K562 (cell line): ENCODE results near the gene PARD3.

Experiments used
- CHD1 ChIP-seq: fragments of 200-600 bp; sonication (generic); IDR thresholded peaks from one replicate; pipeline ENCODE4 v1.6.1; 2012; ENCODE audit warnings: mild to moderate bottlenecking, moderate library complexity, low read length, inconsistent platforms
- CREB5 ChIP-seq: fragments of 250-450 bp; sonication (Bioruptor Pico); IDR thresholded peaks from 2 replicates; pipeline ENCODE4 v1.5.0; 2020; ENCODE audit warnings: mild to moderate bottlenecking
- CTCF ChIP-seq, 3 experiments: IDR thresholded peaks in 2 of 3; conservative IDR thresholded peaks in 1 of 3; 2 replicates each; pipeline ENCODE4 v1.5.1; 2011 to 2012; ENCODE audit warnings: low read length in 3 of 3, mild to moderate bottlenecking in 3 of 3, control low read depth in 2 of 3, improper control_type of control experiment in 1 of 3, inconsistent platforms in 1 of 3, low read depth in 1 of 3, mixed read lengths in 1 of 3, moderate library complexity in 1 of 3; ENCODE audit not compliant: insufficient read depth in 2 of 3
- HMGN3 ChIP-seq: IDR thresholded peaks from 2 replicates; pipeline ENCODE4 v1.6.1; 2011; ENCODE audit warnings: borderline replicate concordance, low read depth, mild to moderate bottlenecking, mixed read lengths, low read length; ENCODE audit not compliant: insufficient read length; ENCODE audit errors: extremely low read depth
- KDM2B ChIP-seq: fragments of 250-450 bp; sonication (Bioruptor Pico); IDR thresholded peaks from 2 replicates; pipeline ENCODE4 v1.8.0; 2021; ENCODE audit warnings: mild to moderate bottlenecking, moderate library complexity
- LEF1 ChIP-seq: fragments of 450-650 bp; IDR thresholded peaks from 2 replicates; pipeline ENCODE4 v1.6.1; 2016; ENCODE audit warnings: mild to moderate bottlenecking
- NEUROD1 ChIP-seq: fragments of 150-350 bp; IDR thresholded peaks from 2 replicates; pipeline ENCODE4 v1.6.1; 2014; ENCODE audit warnings: borderline replicate concordance, low read length, low read depth; ENCODE audit not compliant: partially characterized antibody
- POLR2A ChIP-seq: fragments of 450-650 bp; conservative IDR thresholded peaks from 2 replicates; pipeline ENCODE4 v1.6.1; 2016
- POLR2AphosphoS5 ChIP-seq: IDR thresholded peaks from 2 replicates; pipeline ENCODE4 v1.6.1; 2011; ENCODE audit warnings: mild to moderate bottlenecking, low read depth, low read length, moderate library complexity; ENCODE audit not compliant: control insufficient read depth, insufficient read depth
- RAD21 ChIP-seq, 2 experiments: fragments of 250-450 bp in 1 of 2; fragments of 450-650 bp in 1 of 2; sonication (Bioruptor Pico) in 1 of 2; formaldehyde crosslinking in 1 of 2; IDR thresholded peaks in 1 of 2; conservative IDR thresholded peaks in 1 of 2; 2 replicates each; pipeline versions ENCODE4 v1.4.0 to v1.8.0; 2020 to 2022; ENCODE audit warnings: mild to moderate bottlenecking in 2 of 2, moderate library complexity in 1 of 2
- XRCC4 ChIP-seq: IDR thresholded peaks from one replicate; pipeline ENCODE4 v1.6.1; 2011; ENCODE audit not compliant: insufficient read depth, insufficient read length; ENCODE audit errors: extremely low read depth
- ZNF280B ChIP-seq: fragments of 250-450 bp; sonication (Bioruptor Pico); IDR thresholded peaks from 2 replicates; pipeline ENCODE4 v1.5.1; 2021; ENCODE audit warnings: mild to moderate bottlenecking
- TF ChIP-seq, protein P1 (sequence below): conservative IDR thresholded peaks from 2 replicates; pipeline ENCODE4 v1.6.1; 2011; ENCODE audit warnings: low read depth, mild to moderate bottlenecking, low read length; ENCODE audit not compliant: control insufficient read depth

DNA sequence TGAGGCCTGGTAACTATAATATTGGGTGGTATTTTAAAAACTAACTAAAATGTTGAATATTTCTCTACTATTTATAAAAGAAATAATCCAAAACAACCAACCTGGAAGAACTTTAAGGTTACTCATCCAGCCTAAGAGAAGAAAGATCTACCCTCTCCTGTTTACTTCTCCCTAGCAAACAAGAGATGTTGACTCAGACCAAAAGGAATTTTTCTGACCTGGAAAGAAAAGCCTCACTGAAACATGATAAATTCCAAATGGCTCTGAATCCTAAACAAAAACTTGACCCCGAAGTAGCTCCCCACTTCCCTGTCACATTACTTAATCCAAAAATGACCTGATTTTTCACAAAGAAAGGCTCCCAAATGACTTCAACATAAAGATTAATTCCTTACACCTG is 101.2 kb downstream of the PARD3 start:
- TF ChIP-seq, protein P1, sequence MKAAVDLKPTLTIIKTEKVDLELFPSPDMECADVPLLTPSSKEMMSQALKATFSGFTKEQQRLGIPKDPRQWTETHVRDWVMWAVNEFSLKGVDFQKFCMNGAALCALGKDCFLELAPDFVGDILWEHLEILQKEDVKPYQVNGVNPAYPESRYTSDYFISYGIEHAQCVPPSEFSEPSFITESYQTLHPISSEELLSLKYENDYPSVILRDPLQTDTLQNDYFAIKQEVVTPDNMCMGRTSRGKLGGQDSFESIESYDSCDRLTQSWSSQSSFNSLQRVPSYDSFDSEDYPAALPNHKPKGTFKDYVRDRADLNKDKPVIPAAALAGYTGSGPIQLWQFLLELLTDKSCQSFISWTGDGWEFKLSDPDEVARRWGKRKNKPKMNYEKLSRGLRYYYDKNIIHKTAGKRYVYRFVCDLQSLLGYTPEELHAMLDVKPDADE: no peak
- TF ChIP-seq POLR2A (no peak), RAD21 (CRISPR knock-in tag; conservative IDR thresholded peaks at IDR 0.05 in 1 of 2, IDR thresholded peaks at IDR 0.05 in 1 of 2) (no peak), XRCC4 (no peak), HMGN3 (no peak), LEF1 (no peak), CTCF (IDR thresholded peaks at IDR 0.05 in 2 of 3, conservative IDR thresholded peaks at IDR 0.05 in 1 of 3; ENCODE audit: insufficient read depth in 2 of 3, low read depth in 1 of 3, low read length in 3 of 3) (no peak), ZNF280B (CRISPR knock-in tag) (no peak), CREB5 (CRISPR knock-in tag) (no peak), NEUROD1 (no peak), KDM2B (CRISPR knock-in tag) (no peak), CHD1 (no peak), POLR2AphosphoS5 (no peak)
